HCT116 (cell line): ENCODE measurements around the gene TAF6L.

Experiments
- POLR2A ChIP-seq: IDR thresholded peaks from 2 replicates; pipeline ENCODE4 v1.7.0; 2011; ENCODE audit warnings: borderline replicate concordance; ENCODE audit not compliant: insufficient read depth, insufficient read length; ENCODE audit errors: extremely low read depth
- POLR2AphosphoS5 ChIP-seq: IDR thresholded peaks from 2 replicates; pipeline ENCODE4 v1.6.1; 2011; ENCODE audit warnings: mild to moderate bottlenecking, low read depth, low read length, moderate library complexity
- SIN3A ChIP-seq: IDR thresholded peaks from 2 replicates; pipeline ENCODE4 v1.6.1; 2012; ENCODE audit warnings: low read depth
- YY1 ChIP-seq: IDR thresholded peaks from 2 replicates; pipeline ENCODE4 v1.6.1; 2011; ENCODE audit warnings: low read length, low read depth, moderate library complexity, mild to moderate bottlenecking; ENCODE audit not compliant: insufficient replicate concordance; ENCODE audit errors: extremely low read depth
- ZFX ChIP-seq: fragments of 450-650 bp; IDR thresholded peaks from 2 replicates; pipeline ENCODE4 v1.6.1; 2017
- ZNF274 ChIP-seq: fragments of 200-500 bp; sonication (Bioruptor generic); IDR thresholded peaks from 2 replicates; pipeline ENCODE4 v1.6.1; 2014; ENCODE audit warnings: mild to moderate bottlenecking, low read depth, low read length, inconsistent platforms
- TF ChIP-seq, protein P1 (sequence below), 3 experiments: fragments of 200-600 bp in 1 of 3; sonication (generic) in 1 of 3; IDR thresholded peaks in 2 of 3; conservative IDR thresholded peaks in 1 of 3; 2 replicates each; pipeline ENCODE4 v1.5.1; 2012 to 2017; ENCODE audit warnings: low read depth in 2 of 3, low read length in 2 of 3, antibody characterized with exemption in 1 of 3, borderline replicate concordance in 1 of 3, control low read depth in 1 of 3, mild to moderate bottlenecking in 1 of 3, mixed read lengths in 1 of 3, mixed run types in 1 of 3, moderate library complexity in 1 of 3; ENCODE audit not compliant: insufficient read depth in 1 of 3
- TF ChIP-seq, protein P2 (sequence below): IDR thresholded peaks from 2 replicates; pipeline ENCODE4 v1.6.1; 2012
- TF ChIP-seq, protein P3 (sequence below): IDR thresholded peaks from 2 replicates; pipeline ENCODE4 v1.6.1; 2011; ENCODE audit warnings: mild to moderate bottlenecking, low read length, moderate library complexity; ENCODE audit not compliant: insufficient replicate concordance; ENCODE audit errors: extremely low read depth
- TF ChIP-seq, protein P4 (sequence below): IDR thresholded peaks from 2 replicates; pipeline ENCODE4 v1.6.1; 2012; ENCODE audit warnings: low read depth

DNA sequence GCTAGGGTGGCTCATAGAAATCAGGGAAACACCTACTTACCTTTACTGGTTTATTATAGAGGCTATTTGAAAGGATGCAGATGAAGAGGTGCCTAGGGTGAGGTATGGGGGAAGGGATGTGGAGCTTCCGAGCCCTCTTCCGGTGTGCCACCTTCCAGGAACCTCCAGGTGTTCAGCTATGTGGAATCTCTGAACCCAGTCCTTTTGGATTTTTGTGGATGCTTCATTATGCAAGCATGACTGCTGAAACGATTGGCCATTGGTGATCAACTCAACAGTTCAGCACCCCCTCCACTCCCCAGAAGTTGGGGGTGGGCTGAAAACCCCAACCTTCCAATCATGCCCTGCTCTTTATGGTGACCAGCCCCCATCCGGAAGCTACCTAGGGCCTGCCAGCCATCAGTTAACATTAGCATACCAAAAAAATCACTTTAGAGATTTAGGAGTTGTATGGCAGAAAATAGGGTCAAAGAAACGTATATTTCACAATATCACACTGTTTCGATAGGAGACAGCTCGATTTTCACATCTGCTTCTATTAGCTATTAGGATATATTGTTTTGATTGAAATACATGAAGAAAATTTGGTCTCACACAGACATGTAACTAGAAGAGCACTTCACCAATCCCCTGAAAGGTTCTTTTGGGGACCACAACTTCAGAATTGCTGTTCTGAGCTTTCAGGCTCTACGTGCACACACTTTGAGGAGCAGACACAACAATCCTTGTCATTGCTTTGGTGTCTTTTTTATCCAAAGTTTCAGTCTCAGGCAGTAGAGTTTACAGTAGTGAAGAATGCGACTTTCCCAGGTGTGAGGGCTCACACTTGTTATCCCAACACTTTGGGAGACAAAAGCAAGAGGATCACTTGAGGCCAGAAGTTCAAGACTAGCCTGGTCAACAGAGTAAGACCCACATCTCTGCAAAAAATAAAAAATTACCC lies 13.1 kb upstream of the TAF6L start:
- TF ChIP-seq, protein P1, sequence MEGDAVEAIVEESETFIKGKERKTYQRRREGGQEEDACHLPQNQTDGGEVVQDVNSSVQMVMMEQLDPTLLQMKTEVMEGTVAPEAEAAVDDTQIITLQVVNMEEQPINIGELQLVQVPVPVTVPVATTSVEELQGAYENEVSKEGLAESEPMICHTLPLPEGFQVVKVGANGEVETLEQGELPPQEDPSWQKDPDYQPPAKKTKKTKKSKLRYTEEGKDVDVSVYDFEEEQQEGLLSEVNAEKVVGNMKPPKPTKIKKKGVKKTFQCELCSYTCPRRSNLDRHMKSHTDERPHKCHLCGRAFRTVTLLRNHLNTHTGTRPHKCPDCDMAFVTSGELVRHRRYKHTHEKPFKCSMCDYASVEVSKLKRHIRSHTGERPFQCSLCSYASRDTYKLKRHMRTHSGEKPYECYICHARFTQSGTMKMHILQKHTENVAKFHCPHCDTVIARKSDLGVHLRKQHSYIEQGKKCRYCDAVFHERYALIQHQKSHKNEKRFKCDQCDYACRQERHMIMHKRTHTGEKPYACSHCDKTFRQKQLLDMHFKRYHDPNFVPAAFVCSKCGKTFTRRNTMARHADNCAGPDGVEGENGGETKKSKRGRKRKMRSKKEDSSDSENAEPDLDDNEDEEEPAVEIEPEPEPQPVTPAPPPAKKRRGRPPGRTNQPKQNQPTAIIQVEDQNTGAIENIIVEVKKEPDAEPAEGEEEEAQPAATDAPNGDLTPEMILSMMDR (IDR thresholded peaks at IDR 0.05 in 2 of 3, conservative IDR thresholded peaks at IDR 0.05 in 1 of 3; ENCODE audit: borderline replicate concordance in 1 of 3, insufficient read depth in 1 of 3, low read depth in 2 of 3, low read length in 2 of 3): no peak
- TF ChIP-seq ZFX (no peak), POLR2AphosphoS5 (no peak), YY1 (no peak), ZNF274 (no peak), POLR2A (no peak), SIN3A (no peak)
- TF ChIP-seq, protein P2, sequence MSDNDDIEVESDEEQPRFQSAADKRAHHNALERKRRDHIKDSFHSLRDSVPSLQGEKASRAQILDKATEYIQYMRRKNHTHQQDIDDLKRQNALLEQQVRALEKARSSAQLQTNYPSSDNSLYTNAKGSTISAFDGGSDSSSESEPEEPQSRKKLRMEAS: no peak
- TF ChIP-seq, protein P3, sequence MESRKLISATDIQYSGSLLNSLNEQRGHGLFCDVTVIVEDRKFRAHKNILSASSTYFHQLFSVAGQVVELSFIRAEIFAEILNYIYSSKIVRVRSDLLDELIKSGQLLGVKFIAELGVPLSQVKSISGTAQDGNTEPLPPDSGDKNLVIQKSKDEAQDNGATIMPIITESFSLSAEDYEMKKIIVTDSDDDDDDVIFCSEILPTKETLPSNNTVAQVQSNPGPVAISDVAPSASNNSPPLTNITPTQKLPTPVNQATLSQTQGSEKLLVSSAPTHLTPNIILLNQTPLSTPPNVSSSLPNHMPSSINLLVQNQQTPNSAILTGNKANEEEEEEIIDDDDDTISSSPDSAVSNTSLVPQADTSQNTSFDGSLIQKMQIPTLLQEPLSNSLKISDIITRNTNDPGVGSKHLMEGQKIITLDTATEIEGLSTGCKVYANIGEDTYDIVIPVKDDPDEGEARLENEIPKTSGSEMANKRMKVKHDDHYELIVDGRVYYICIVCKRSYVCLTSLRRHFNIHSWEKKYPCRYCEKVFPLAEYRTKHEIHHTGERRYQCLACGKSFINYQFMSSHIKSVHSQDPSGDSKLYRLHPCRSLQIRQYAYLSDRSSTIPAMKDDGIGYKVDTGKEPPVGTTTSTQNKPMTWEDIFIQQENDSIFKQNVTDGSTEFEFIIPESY: no peak
- TF ChIP-seq, protein P4, sequence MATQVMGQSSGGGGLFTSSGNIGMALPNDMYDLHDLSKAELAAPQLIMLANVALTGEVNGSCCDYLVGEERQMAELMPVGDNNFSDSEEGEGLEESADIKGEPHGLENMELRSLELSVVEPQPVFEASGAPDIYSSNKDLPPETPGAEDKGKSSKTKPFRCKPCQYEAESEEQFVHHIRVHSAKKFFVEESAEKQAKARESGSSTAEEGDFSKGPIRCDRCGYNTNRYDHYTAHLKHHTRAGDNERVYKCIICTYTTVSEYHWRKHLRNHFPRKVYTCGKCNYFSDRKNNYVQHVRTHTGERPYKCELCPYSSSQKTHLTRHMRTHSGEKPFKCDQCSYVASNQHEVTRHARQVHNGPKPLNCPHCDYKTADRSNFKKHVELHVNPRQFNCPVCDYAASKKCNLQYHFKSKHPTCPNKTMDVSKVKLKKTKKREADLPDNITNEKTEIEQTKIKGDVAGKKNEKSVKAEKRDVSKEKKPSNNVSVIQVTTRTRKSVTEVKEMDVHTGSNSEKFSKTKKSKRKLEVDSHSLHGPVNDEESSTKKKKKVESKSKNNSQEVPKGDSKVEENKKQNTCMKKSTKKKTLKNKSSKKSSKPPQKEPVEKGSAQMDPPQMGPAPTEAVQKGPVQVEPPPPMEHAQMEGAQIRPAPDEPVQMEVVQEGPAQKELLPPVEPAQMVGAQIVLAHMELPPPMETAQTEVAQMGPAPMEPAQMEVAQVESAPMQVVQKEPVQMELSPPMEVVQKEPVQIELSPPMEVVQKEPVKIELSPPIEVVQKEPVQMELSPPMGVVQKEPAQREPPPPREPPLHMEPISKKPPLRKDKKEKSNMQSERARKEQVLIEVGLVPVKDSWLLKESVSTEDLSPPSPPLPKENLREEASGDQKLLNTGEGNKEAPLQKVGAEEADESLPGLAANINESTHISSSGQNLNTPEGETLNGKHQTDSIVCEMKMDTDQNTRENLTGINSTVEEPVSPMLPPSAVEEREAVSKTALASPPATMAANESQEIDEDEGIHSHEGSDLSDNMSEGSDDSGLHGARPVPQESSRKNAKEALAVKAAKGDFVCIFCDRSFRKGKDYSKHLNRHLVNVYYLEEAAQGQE: no peak
